ENCODE data around the gene FAF2.

DNA sequence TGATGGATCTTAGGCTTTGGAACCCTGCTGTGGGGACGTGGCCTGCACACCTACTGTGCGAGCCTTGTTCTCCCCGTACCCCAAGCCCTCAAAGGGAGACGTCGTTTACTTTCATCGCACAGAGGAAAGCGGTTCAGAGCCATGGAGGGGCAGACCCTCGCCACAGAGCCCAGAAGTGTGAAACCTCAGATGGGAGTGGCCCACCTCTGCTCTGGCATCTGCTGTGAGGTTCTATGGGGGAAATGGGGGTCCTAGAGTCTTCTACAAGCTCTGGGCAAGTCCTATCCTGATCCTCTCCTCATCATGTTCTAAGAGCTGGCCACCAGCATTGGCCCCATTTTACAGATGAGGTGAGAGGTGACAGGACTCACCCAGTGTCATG lies 92.8 kb downstream of the FAF2 start:
- no peak for TF ChIP-seq TP53 (CRISPR knock-in tag; IDR thresholded peaks at IDR 0.05)
- TF ChIP-seq, protein P1, sequence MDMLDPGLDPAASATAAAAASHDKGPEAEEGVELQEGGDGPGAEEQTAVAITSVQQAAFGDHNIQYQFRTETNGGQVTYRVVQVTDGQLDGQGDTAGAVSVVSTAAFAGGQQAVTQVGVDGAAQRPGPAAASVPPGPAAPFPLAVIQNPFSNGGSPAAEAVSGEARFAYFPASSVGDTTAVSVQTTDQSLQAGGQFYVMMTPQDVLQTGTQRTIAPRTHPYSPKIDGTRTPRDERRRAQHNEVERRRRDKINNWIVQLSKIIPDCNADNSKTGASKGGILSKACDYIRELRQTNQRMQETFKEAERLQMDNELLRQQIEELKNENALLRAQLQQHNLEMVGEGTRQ (CRISPR knock-in tag; IDR thresholded peaks at IDR 0.05) = no peak
